Ecto neural progenitor cell (in vitro differentiated cells): ENCODE measurements around the gene JUN.

ENCODE experiments used
- DNase-seq: peaks from one replicate; pipeline ENCODE4 v3.0.0-alpha.2; 2018; ENCODE audit warnings: low spot score

JUN gene

GRCh38 chr1:58783090-58783992 lies 506 bp downstream of the JUN start:
- DNase-seq: peak; percentile 78

- peak; percentile 72 for DNase-seq
Measured at GRCh38 chr1:58782178-58783089, 1.4 kb downstream of the JUN start.

- DNase-seq: peak; percentile 52
Measured at GRCh38 chr1:58781541-58782177, 2.2 kb downstream of the JUN start.

- DNase-seq: no peak
Measured at GRCh38 chr1:58780836-58781452, 2.9 kb downstream of the JUN start.

- no peak for DNase-seq
Measured at GRCh38 chr1:58780411-58780810, 3.4 kb downstream of the JUN start.

GRCh38 chr1:58779801-58780382 lies 4.0 kb downstream of the JUN start:
- no peak for DNase-seq

GRCh38 chr1:58779059-58779754 lies 4.6 kb downstream of the JUN start:
- DNase-seq: no peak

- DNase-seq: no peak
Measured at GRCh38 chr1:58778385-58779000, 5.4 kb downstream of the JUN start.

GRCh38 chr1:58774027-58774426 lies 9.8 kb downstream of the JUN start:
- DNase-seq: no peak

- DNase-seq: no peak
Measured at GRCh38 chr1:58773406-58773840, 10.4 kb downstream of the JUN start.

- DNase-seq: no peak
Measured at GRCh38 chr1:58769809-58770320, 14.0 kb downstream of the JUN start.

- DNase-seq: peak; percentile 79
Measured at GRCh38 chr1:58768971-58769808, 14.7 kb downstream of the JUN start.

GRCh38 chr1:58768191-58768731 lies 15.6 kb downstream of the JUN start:
- DNase-seq: no peak

- no peak for DNase-seq
Measured at GRCh38 chr1:58767143-58767542, 16.7 kb downstream of the JUN start.

- no peak for DNase-seq
Measured at GRCh38 chr1:58765441-58765840, 18.4 kb downstream of the JUN start.

- no peak for DNase-seq
Measured at GRCh38 chr1:58765006-58765405, 18.8 kb downstream of the JUN start.

- DNase-seq: no peak
Measured at GRCh38 chr1:58764294-58764978, 19.4 kb downstream of the JUN start.

GRCh38 chr1:58763214-58763613 lies 20.6 kb downstream of the JUN start:
- no peak for DNase-seq
